ENCODE results near the gene VCL.

VCL gene

GRCh38 chr10:74032900-74033655 lies 35.2 kb downstream of the VCL start:
- Histone ChIP-seq H3K4me1 (no peaks in the 10 kb centered on the region), H3K27me3 (no peaks in the 10 kb centered on the region), H3K4me3 (ENCODE audit: low read depth, low read length) (no peak overlapping the region), H3K9me3 (no peaks in the 10 kb centered on the region), H3K36me3 (no peaks in the 10 kb centered on the region)
- no peak for TF ChIP-seq CTCF (IDR thresholded peaks at IDR 0.05; ENCODE audit: low read depth, low read length)
- DNase-seq: no peak

DNA sequence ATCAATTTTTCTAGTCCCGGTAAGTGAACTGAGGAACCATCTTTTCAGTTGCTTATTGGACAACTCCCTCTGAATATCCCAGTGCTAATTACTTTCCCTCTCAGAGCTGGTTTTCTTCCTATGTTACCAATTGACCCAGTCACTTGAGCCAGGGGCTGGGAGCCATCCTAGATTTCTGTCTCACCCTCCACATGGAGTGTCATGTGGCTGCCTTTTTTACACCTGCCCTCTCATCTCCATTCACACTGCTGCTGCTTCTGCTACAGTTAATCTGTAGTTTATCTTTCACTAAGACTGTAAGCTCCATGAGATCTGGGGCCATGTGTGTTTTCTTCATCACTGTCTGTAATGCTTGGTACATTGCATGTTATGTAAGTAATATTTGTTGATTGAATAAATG lies 35.8 kb downstream of the VCL start:
- Histone ChIP-seq H3K4me3 (ENCODE audit: low read depth, low read length) (no peak overlapping the region), H3K27me3 (no peaks in the 10 kb centered on the region), H3K4me1 (no peaks in the 10 kb centered on the region), H3K36me3 (no peaks in the 10 kb centered on the region), H3K9me3 (no peaks in the 10 kb centered on the region)
- no peak for TF ChIP-seq CTCF (IDR thresholded peaks at IDR 0.05; ENCODE audit: low read depth, low read length)
- no peak for DNase-seq

DNA sequence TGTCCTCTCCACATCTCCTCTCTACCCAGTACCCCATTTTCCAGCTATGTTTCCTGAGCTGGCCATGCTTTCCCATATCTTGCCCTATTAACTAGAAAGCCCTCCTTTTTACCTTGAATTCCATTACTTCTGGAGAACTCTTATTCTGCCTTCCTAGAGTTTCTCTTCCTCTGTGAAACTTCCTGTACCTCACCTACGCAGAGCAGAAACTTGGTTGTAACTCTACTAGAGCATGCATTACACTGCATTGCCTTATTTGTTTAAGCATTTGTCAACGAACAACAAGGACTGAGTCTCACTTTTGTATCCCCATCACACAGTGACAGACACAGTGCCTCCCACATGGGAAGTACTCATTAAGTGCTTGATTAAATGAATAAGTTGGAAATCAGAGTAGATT lies 36.4 kb downstream of the VCL start:
- no peaks in the 10 kb centered on the region for H3K27me3 ChIP-seq
- H3K4me1 ChIP-seq: no peaks in the 10 kb centered on the region
- H3K36me3 ChIP-seq: no peaks in the 10 kb centered on the region
- TF ChIP-seq CTCF (IDR thresholded peaks at IDR 0.05; ENCODE audit: low read depth, low read length): no peak
- no peak overlapping the region for H3K4me3 ChIP-seq (ENCODE audit: low read depth, low read length)
- no peaks in the 10 kb centered on the region for H3K9me3 ChIP-seq
- DNase-seq: no peak

- Histone ChIP-seq H3K4me1 (no peaks in the 10 kb centered on the region), H3K4me3 (ENCODE audit: low read depth, low read length) (no peak overlapping the region), H3K9me3 (no peaks in the 10 kb centered on the region), H3K27me3 (no peaks in the 10 kb centered on the region), H3K36me3 (no peaks in the 10 kb centered on the region)
- DNase-seq: no peak
- peak; percentile 28; the same call in 1 of the 2 replicates for TF ChIP-seq CTCF (IDR thresholded peaks at IDR 0.05; ENCODE audit: low read depth, low read length)
Observed at GRCh38 chr10:74035303-74035702, 37.4 kb downstream of the VCL start.

GRCh38 chr10:74036474-74036873 lies 38.6 kb downstream of the VCL start:
- Histone ChIP-seq H3K27me3 (no peaks in the 10 kb centered on the region), H3K4me1 (no peaks in the 10 kb centered on the region), H3K36me3 (no peaks in the 10 kb centered on the region), H3K4me3 (ENCODE audit: low read depth, low read length) (no peak overlapping the region), H3K9me3 (no peaks in the 10 kb centered on the region)
- DNase-seq: no peak
- no peak for TF ChIP-seq CTCF (IDR thresholded peaks at IDR 0.05; ENCODE audit: low read depth, low read length)

- no peak for TF ChIP-seq CTCF (IDR thresholded peaks at IDR 0.05; ENCODE audit: low read depth, low read length)
- H3K27me3 ChIP-seq: no peaks in the 10 kb centered on the region
- no peak for DNase-seq
- no peak overlapping the region for H3K4me3 ChIP-seq (ENCODE audit: low read depth, low read length)
- H3K36me3 ChIP-seq: peaks cover 3% of the 10 kb centered on the region; the same call in 1 of the 2 replicates
- no peaks in the 10 kb centered on the region for H3K9me3 ChIP-seq
- no peaks in the 10 kb centered on the region for H3K4me1 ChIP-seq
Observed at GRCh38 chr10:74039561-74040145, 41.7 kb downstream of the VCL start.

Measured in BE2C (cell line).